Body of pancreas (tissue), 4 donors: ENCODE results near the gene NTRK2.

Source experiments
- CTCF ChIP-seq, 7 experiments: fragments of 450-650 bp in 4 of 7; fragments of 200-600 bp in 3 of 7; sonication (generic) in 3 of 7; IDR thresholded peaks; one replicate each; pipeline ENCODE4 v1.5.1; 2016 to 2019; ENCODE audit warnings: antibody characterized with exemption in 7 of 7
- POLR2A ChIP-seq, 3 donors: fragments of 450-650 bp; IDR thresholded peaks; one replicate each; pipeline ENCODE4 v1.6.1; 2016; ENCODE audit warnings: antibody characterized with exemption in 3 of 3, mild to moderate bottlenecking in 2 of 3

GRCh38 chr9:84897362-84898094, 228.0 kb downstream of the NTRK2 start:
- TF ChIP-seq CTCF (IDR thresholded peaks at IDR 0.05) (no peak), POLR2A (IDR thresholded peaks at IDR 0.05) (no peak)
